Prostate gland (tissue), 2 donors: ENCODE data around the gene PRELP.

ENCODE experiments used
- POLR2AphosphoS5 ChIP-seq: sonication (generic); formaldehyde crosslinking; IDR thresholded peaks from one replicate; pipeline ENCODE4 v1.6.1; 2017; ENCODE audit warnings: antibody characterized with exemption
- TF ChIP-seq, protein P1 (sequence below), 4 experiments: fragments of 200-600 bp in 2 of 4; fragments of 450-650 bp in 2 of 4; sonication (generic) in 2 of 4; IDR thresholded peaks; 1 replicate in 3 of 4; 2 replicates in 1 of 4; pipeline ENCODE4 v1.5.1; 2016 to 2019; ENCODE audit warnings: antibody characterized with exemption in 4 of 4, mild to moderate bottlenecking in 2 of 4, moderate library complexity in 2 of 4

DNA sequence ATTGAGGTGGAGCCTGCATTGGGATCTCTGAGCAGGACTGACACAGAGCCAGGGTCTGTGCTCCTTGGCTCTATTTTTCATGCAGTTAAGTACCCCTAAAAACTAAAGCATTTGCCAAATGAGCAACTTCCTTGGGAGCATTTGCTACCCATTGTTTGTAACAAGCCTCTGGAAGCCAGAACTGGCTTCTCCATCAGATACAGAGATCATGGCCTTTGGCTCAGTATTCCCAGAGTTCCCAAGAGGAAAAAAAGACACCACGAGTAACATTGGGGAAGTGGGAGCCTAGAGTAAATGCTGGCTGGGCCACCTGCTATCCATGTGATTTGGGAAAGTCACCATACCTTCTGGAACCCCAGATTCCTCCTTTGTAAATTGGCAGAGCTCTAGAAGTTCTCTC, 63.1 kb downstream of the PRELP start:
- TF ChIP-seq, protein P1, sequence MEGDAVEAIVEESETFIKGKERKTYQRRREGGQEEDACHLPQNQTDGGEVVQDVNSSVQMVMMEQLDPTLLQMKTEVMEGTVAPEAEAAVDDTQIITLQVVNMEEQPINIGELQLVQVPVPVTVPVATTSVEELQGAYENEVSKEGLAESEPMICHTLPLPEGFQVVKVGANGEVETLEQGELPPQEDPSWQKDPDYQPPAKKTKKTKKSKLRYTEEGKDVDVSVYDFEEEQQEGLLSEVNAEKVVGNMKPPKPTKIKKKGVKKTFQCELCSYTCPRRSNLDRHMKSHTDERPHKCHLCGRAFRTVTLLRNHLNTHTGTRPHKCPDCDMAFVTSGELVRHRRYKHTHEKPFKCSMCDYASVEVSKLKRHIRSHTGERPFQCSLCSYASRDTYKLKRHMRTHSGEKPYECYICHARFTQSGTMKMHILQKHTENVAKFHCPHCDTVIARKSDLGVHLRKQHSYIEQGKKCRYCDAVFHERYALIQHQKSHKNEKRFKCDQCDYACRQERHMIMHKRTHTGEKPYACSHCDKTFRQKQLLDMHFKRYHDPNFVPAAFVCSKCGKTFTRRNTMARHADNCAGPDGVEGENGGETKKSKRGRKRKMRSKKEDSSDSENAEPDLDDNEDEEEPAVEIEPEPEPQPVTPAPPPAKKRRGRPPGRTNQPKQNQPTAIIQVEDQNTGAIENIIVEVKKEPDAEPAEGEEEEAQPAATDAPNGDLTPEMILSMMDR (IDR thresholded peaks at IDR 0.05): no peak
- no peak for TF ChIP-seq POLR2AphosphoS5
